Superior temporal gyrus (tissue), 1 donor: ENCODE results near the gene HDGFL3.
A peak's percentile ranks its signal among the peaks of the same experiment; 100 is the strongest.
"Not testable (repeated sequence)": the region's sequence is repeated elsewhere in the genome, so short reads cannot be mapped to it uniquely, and the experiment has no call there.

Experiments used
- DNase-seq: peaks from one replicate; pipeline ENCODE4 v3.0.0-alpha.2; 2016; ENCODE audit errors: extremely low spot score

HDGFL3 gene

GRCh38 chr15:83102346-83102745, 105.3 kb downstream of the HDGFL3 start:
- no peak for DNase-seq

GRCh38 chr15:83100097-83100646, 107.5 kb downstream of the HDGFL3 start:
- DNase-seq: no peak

- DNase-seq: no peak
These were observed 108.3 kb downstream of the HDGFL3 start for GRCh38 chr15:83099290-83099689.

- DNase-seq: no peak
These were observed 109.5 kb downstream of the HDGFL3 start for GRCh38 chr15:83098079-83098478.

- DNase-seq: no peak
These were observed 113.0 kb downstream of the HDGFL3 start for GRCh38 chr15:83094583-83094982.

- peak; percentile 36 for DNase-seq
These were observed 115.2 kb downstream of the HDGFL3 start for GRCh38 chr15:83092309-83092976.

- DNase-seq: not testable (repeated sequence)
These were observed 115.7 kb downstream of the HDGFL3 start for GRCh38 chr15:83091965-83092308.

GRCh38 chr15:83090465-83090864, 117.2 kb downstream of the HDGFL3 start:
- DNase-seq: no peak

- DNase-seq: no peak
These were observed 118.7 kb downstream of the HDGFL3 start for GRCh38 chr15:83088876-83089275.

GRCh38 chr15:83087576-83087975, 120.0 kb downstream of the HDGFL3 start:
- DNase-seq: no peak

GRCh38 chr15:83085864-83086552, 121.6 kb downstream of the HDGFL3 start:
- DNase-seq: not testable (repeated sequence)

GRCh38 chr15:83085461-83085860, 122.2 kb downstream of the HDGFL3 start:
- not testable (repeated sequence) for DNase-seq

- DNase-seq: no peak
These were observed 124.8 kb downstream of the HDGFL3 start for GRCh38 chr15:83082730-83083386.

- DNase-seq: no peak
These were observed 126.2 kb downstream of the HDGFL3 start for GRCh38 chr15:83081256-83082014.

GRCh38 chr15:83078712-83079111, 128.9 kb downstream of the HDGFL3 start:
- no peak for DNase-seq
